ENCODE data around the gene BAIAP2. TPM values are rescaled to one million over a fixed set of nuclear protein-coding genes. Genes with fewer than 3 reads are reported as not detected.

Gene BAIAP2
- total and polyA plus RNA-seq, 10 of the 15 experiments (the other 5 are each of a cell fraction or from before 2014, with no cell fraction given): 0.15 to 1.2 (median 0.46) TPM; not detected in 2

DNA sequence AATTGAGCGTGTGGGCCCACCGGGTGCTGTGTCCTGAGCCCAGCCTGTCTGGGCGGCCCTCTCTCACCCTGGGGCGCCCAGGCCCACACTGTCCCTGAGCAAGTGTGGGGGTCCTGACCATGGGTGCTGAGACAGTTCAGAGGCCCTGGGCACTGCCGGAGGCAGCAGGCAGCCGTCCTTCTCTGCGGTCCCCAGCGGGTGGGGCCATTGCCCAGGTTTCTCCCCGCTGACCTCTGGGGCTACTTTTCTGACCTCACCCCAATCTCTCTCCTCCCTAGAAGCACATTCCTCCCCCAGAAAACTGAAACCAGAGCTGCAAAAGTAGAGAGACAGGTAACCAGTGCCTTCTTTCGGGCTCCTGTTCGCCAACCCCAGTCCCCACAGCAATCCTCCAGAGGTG lies 94.3 kb downstream of the BAIAP2 start:
- Histone ChIP-seq H4K20me1 (ENCODE audit: control insufficient read depth, insufficient read depth) (no peaks in the 10 kb centered on the region), H2AFZ (ENCODE audit: control insufficient read depth, low read depth, low read length) (no peak overlapping the region), H3K27me3 (replicated peaks in 1 of 2; ENCODE audit: control insufficient read depth in 2 of 2, insufficient read depth in 2 of 2, low read length in 1 of 2) (no peaks in the 10 kb centered on the region), H3K9me3 (replicated peaks; ENCODE audit: control insufficient read depth, insufficient read depth, low read length) (no peaks in the 10 kb centered on the region), H3K79me2 (ENCODE audit: control insufficient read depth, insufficient read depth, low read length) (no peaks in the 10 kb centered on the region), H3K4me1 (ENCODE audit: control insufficient read depth, insufficient read depth, low read length) (no peaks in the 10 kb centered on the region), H3K36me3 (ENCODE audit: control insufficient read depth in 2 of 2, insufficient read depth in 2 of 2, low read length in 1 of 2) (no peaks in the 10 kb centered on the region), H3K4me3 (no peak overlapping the region), H3K4me2 (ENCODE audit: control insufficient read depth, insufficient read depth) (no peak overlapping the region), H3K27ac (ENCODE audit: control insufficient read depth, insufficient read depth) (no peak overlapping the region), H3K9ac (ENCODE audit: control insufficient read depth, insufficient read depth, low read length) (no peak overlapping the region)
- TF ChIP-seq, protein P1, sequence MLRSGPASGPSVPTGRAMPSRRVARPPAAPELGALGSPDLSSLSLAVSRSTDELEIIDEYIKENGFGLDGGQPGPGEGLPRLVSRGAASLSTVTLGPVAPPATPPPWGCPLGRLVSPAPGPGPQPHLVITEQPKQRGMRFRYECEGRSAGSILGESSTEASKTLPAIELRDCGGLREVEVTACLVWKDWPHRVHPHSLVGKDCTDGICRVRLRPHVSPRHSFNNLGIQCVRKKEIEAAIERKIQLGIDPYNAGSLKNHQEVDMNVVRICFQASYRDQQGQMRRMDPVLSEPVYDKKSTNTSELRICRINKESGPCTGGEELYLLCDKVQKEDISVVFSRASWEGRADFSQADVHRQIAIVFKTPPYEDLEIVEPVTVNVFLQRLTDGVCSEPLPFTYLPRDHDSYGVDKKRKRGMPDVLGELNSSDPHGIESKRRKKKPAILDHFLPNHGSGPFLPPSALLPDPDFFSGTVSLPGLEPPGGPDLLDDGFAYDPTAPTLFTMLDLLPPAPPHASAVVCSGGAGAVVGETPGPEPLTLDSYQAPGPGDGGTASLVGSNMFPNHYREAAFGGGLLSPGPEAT (IDR thresholded peaks at IDR 0.05; ENCODE audit: low read depth): no peak
- TF ChIP-seq RAD21 (IDR thresholded peaks at IDR 0.05; ENCODE audit: insufficient read depth, low read depth, low read length): 0 out of 2 replicates have a peak, but pooled peaks have one; percentile 4
- TF ChIP-seq, protein P2, sequence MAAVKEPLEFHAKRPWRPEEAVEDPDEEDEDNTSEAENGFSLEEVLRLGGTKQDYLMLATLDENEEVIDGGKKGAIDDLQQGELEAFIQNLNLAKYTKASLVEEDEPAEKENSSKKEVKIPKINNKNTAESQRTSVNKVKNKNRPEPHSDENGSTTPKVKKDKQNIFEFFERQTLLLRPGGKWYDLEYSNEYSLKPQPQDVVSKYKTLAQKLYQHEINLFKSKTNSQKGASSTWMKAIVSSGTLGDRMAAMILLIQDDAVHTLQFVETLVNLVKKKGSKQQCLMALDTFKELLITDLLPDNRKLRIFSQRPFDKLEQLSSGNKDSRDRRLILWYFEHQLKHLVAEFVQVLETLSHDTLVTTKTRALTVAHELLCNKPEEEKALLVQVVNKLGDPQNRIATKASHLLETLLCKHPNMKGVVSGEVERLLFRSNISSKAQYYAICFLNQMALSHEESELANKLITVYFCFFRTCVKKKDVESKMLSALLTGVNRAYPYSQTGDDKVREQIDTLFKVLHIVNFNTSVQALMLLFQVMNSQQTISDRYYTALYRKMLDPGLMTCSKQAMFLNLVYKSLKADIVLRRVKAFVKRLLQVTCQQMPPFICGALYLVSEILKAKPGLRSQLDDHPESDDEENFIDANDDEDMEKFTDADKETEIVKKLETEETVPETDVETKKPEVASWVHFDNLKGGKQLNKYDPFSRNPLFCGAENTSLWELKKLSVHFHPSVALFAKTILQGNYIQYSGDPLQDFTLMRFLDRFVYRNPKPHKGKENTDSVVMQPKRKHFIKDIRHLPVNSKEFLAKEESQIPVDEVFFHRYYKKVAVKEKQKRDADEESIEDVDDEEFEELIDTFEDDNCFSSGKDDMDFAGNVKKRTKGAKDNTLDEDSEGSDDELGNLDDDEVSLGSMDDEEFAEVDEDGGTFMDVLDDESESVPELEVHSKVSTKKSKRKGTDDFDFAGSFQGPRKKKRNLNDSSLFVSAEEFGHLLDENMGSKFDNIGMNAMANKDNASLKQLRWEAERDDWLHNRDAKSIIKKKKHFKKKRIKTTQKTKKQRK (IDR thresholded peaks at IDR 0.05; ENCODE audit: low read depth, low read length): no peak
- no peak for FAIRE-seq
- no TSS peak for BruUV-seq (replicated peaks)
- ChIA-PET SMC1A (ENCODE audit: uncharacterized antibody, unreplicated experiment) (no interaction called here), CTCF (no interaction called here), RAD21 (ENCODE audit: unreplicated experiment) (no interaction called here), POLR2A (no interaction called here)
- no peak for ATAC-seq
- in situ Hi-C loops (cut with MboI): loop anchor here (25.0 kb wide), 1 partner anchor 358 kb away; no protein-coding TSS in a partner anchor
- intact Hi-C loops (cut with micrococcal nuclease; ENCODE audit: unreplicated experiment): no loop called here
- WGBS (ENCODE audit: insufficient coverage, insufficient replicate concordance, low lambda C conversion rate, missing lambda C conversion rate): 67% methylated on average over 11 of the region's 11 CpGs
- DNase-seq (ENCODE audit: low read depth, low spot score): no peak
